HepG2 (cell line): ENCODE results near the gene RINL. TPM values are rescaled to one million over a fixed set of nuclear protein-coding genes. Genes with fewer than 3 reads are reported as not detected.
A peak's percentile ranks its signal among the peaks of the same experiment; 100 is the strongest.

Source experiments
- FIP1L1 ChIP-seq: fragments of 200-400 bp; formaldehyde crosslinking; IDR thresholded peaks from 2 replicates; pipeline ENCODE4 v1.6.1; 2018; ENCODE audit warnings: low read depth, mild to moderate bottlenecking, low read length, moderate library complexity, borderline replicate concordance; ENCODE audit not compliant: insufficient read depth
- GFI1 ChIP-seq: sonication (generic); formaldehyde crosslinking; IDR thresholded peaks from 2 replicates; pipeline ENCODE4 v1.5.0; 2020; ENCODE audit warnings: missing genetic modification reagents, mild to moderate bottlenecking, borderline replicate concordance
- HHEX ChIP-seq: IDR thresholded peaks from 2 replicates; pipeline ENCODE4 v1.6.1; 2016; ENCODE audit warnings: control low read depth
- JDP2 ChIP-seq: sonication (generic); formaldehyde crosslinking; IDR thresholded peaks from 2 replicates; pipeline ENCODE4 v1.8.1; 2022; ENCODE audit warnings: missing genetic modification reagents, borderline replicate concordance
- JUN ChIP-seq: sonication (generic); formaldehyde crosslinking; IDR thresholded peaks from 2 replicates; pipeline ENCODE4 v1.4.0; 2020; ENCODE audit warnings: mild to moderate bottlenecking, missing genetic modification reagents
- MAFK ChIP-seq, 2 experiments: IDR thresholded peaks in 1 of 2; conservative IDR thresholded peaks in 1 of 2; 2 replicates each; pipeline ENCODE4 v1.6.1; 2011; ENCODE audit warnings: improper control_type of control experiment in 2 of 2, low read length in 2 of 2
- MAX ChIP-seq: IDR thresholded peaks from 2 replicates; pipeline ENCODE4 v1.6.1; 2012; ENCODE audit warnings: inconsistent platforms
- MLXIP ChIP-seq: sonication (generic); formaldehyde crosslinking; IDR thresholded peaks from 2 replicates; pipeline ENCODE4 v1.9.0; 2021; ENCODE audit warnings: missing genetic modification reagents, borderline replicate concordance
- MXI1 ChIP-seq: IDR thresholded peaks from 3 replicates; pipeline ENCODE4 v1.6.1; 2012; ENCODE audit warnings: low read depth, low read length, inconsistent platforms, borderline replicate concordance
- PRDM4 ChIP-seq: sonication (generic); formaldehyde crosslinking; IDR thresholded peaks from 2 replicates; pipeline ENCODE4 v1.9.0; 2021; ENCODE audit warnings: missing genetic modification reagents, borderline replicate concordance
- PRMT3 ChIP-seq: sonication (generic); formaldehyde crosslinking; IDR thresholded peaks from 2 replicates; pipeline ENCODE4 v1.8.1; 2022; ENCODE audit warnings: low read depth, mild to moderate bottlenecking, moderate library complexity, missing genetic modification reagents, borderline replicate concordance
- RBM22 ChIP-seq: fragments of 200-400 bp; formaldehyde crosslinking; optimal IDR thresholded peaks from 2 replicates; pipeline ENCODE3; 2017; ENCODE audit warnings: mild to moderate bottlenecking, low read length, moderate library complexity
- SMARCE1 ChIP-seq: fragments of 450-650 bp; IDR thresholded peaks from 2 replicates; pipeline ENCODE4 v1.6.1; 2017; ENCODE audit warnings: borderline replicate concordance
- SYNCRIP ChIP-seq: fragments of 200-400 bp; formaldehyde crosslinking; IDR thresholded peaks from 2 replicates; pipeline ENCODE4 v1.6.1; 2018; ENCODE audit warnings: mild to moderate bottlenecking, low read depth, low read length; ENCODE audit not compliant: insufficient read depth
- TP53 ChIP-seq: sonication (generic); formaldehyde crosslinking; conservative IDR thresholded peaks from 2 replicates; pipeline ENCODE4 v1.4.0; 2020; ENCODE audit warnings: missing genetic modification reagents
- ZBTB34 ChIP-seq: sonication (generic); formaldehyde crosslinking; IDR thresholded peaks from 2 replicates; pipeline ENCODE4 v1.8.0; 2022; ENCODE audit warnings: mild to moderate bottlenecking, missing genetic modification reagents
- ZBTB38 ChIP-seq: sonication (generic); formaldehyde crosslinking; IDR thresholded peaks from 2 replicates; pipeline ENCODE4 v1.5.1; 2020; ENCODE audit warnings: mild to moderate bottlenecking, missing genetic modification reagents
- ZNF138 ChIP-seq: sonication (generic); formaldehyde crosslinking; IDR thresholded peaks from 2 replicates; pipeline ENCODE4 v1.5.0; 2020; ENCODE audit warnings: mild to moderate bottlenecking, low read depth, missing genetic modification reagents
- ZNF276 ChIP-seq: sonication (generic); formaldehyde crosslinking; IDR thresholded peaks from 2 replicates; pipeline ENCODE4 v1.4.0; 2020; ENCODE audit warnings: mild to moderate bottlenecking, low read depth, missing genetic modification reagents
- ZNF569 ChIP-seq: sonication (generic); formaldehyde crosslinking; IDR thresholded peaks from 2 replicates; pipeline ENCODE4 v1.5.0; 2020; ENCODE audit warnings: mild to moderate bottlenecking, missing genetic modification reagents, moderate library complexity, borderline replicate concordance
- ZNF644 ChIP-seq: IDR thresholded peaks from 2 replicates; pipeline ENCODE4 v1.6.1; 2016; ENCODE audit warnings: low read depth
- polyA plus RNA-seq, 8 experiments: library from polyadenylated mRNA; depleted of rRNA in 3 of 8; stranded (reverse) in 7 of 8; unstranded in 1 of 8; fragments of >200 nt; fragmentation: Illumina TruSeq in 4 of 8; extraction: Trizol in 4 of 8; gene quantifications; 2 replicates each; pipeline versions ENCODE4 v1.2.1 to v1.2.3, GENCODE V29; 2011 to 2016; ENCODE audit warnings: low read depth in 4 of 8, missing spikeins in 1 of 8, mixed read lengths in 1 of 8; ENCODE audit not compliant: insufficient read depth in 1 of 8
- total RNA-seq, 5 experiments: library from RNA; depleted of rRNA; stranded (reverse); fragments of >200 nt; fragmentation: Illumina TruSeq; extraction: Trizol; gene quantifications; 2 replicates each; pipeline ENCODE4 v1.2.3, GENCODE V29; 2016; ENCODE audit warnings: low read depth in 1 of 5

The RINL gene
- total and polyA plus RNA-seq, 2 of the 13 experiments (the other 11 are each of a cell fraction or from before 2014, with no cell fraction given) = 11.4 to 18.0 TPM

GRCh38 chr19:38849147-38849859 lies 28.8 kb downstream of the RINL start (continued):
- no peak for TF ChIP-seq PRDM4 (CRISPR knock-in tag)
- TF ChIP-seq JUN (CRISPR knock-in tag) = no peak
- TF ChIP-seq RBM22 = no peak
- TF ChIP-seq JDP2 (CRISPR knock-in tag) = no peak; the same call in 1 of the 2 replicates
- peak; percentile 91 for TF ChIP-seq MAX
- no peak for TF ChIP-seq SYNCRIP
- no peak for TF ChIP-seq ZNF644 (CRISPR knock-in tag)
- no peak for TF ChIP-seq ZNF276 (CRISPR knock-in tag)
- TF ChIP-seq ZBTB38 (CRISPR knock-in tag) = no peak
- no peak for TF ChIP-seq FIP1L1
- TF ChIP-seq MXI1 = peak; percentile 71; the same call in 2 of the 3 replicates
- no peak for TF ChIP-seq TP53 (CRISPR knock-in tag)
- TF ChIP-seq MAFK (conservative IDR thresholded peaks at IDR 0.05 in 1 of 2, IDR thresholded peaks at IDR 0.05 in 1 of 2; ENCODE audit: low read length in 2 of 2) = no peak
- no peak for TF ChIP-seq MLXIP
- no peak for TF ChIP-seq HHEX (CRISPR knock-in tag)
- TF ChIP-seq ZNF138 = no peak
- TF ChIP-seq ZNF569 (CRISPR knock-in tag) = no peak
- no peak for TF ChIP-seq SMARCE1
- no peak for TF ChIP-seq ZBTB34 (CRISPR knock-in tag)
- peak; percentile 58; the same call in 1 of the 2 replicates for TF ChIP-seq GFI1 (CRISPR knock-in tag)
- no peak for TF ChIP-seq PRMT3 (CRISPR knock-in tag)
